Activated T-helper 9 cell treated with anti-CD3 and anti-CD28 coated beads, Interleukin-2, amount 50 U/mL, for 16 hours (primary cell): ENCODE measurements around the gene ZNF681.
"Not testable (repeated sequence)": the region's sequence is repeated elsewhere in the genome, so short reads cannot be mapped to it uniquely, and the experiment has no call there.

Source experiments
- DNase-seq: peaks from one replicate; pipeline ENCODE4 v3.0.0-alpha.2; 2020; ENCODE audit warnings: low read depth

Gene ZNF681

DNA sequence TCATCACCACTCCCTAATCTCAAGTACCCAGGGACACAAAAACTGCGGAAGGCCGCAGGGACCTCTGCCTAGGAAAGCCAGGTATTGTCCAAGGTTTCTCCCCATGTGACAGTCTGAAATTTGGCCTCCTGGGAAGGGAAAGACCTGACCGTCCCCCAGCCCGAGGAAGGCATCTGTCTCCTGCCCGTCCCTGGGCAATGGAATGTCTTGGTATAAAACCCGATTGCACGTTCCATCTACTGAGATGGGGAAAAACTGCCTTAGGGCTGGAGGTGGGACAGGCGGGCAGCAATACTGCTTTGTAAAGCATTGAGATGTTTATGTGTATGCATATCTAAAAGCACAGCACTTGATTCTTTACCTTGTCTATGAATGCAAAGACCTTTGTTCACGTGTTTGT lies 65.8 kb downstream of the ZNF681 start:
- not testable (repeated sequence) for DNase-seq
